ENCODE results near the gene MCM8. TPM values are rescaled to one million over a fixed set of nuclear protein-coding genes. Genes with fewer than 3 reads are reported as not detected.

MCM8 gene
- total and polyA plus RNA-seq, 12 donors = 2.0 to 8.9 (median 6.4) TPM

- peak overlapping the region; percentile 44 to 92 (median 81) for H3K4me3 ChIP-seq
- H3K27ac ChIP-seq = peak overlapping the region; percentile 79 to 94 (median 86)
- peaks cover 0 to 45% (median 23%) of the 10 kb centered on the region in 9 donors for H3K4me1 ChIP-seq
- intact Hi-C loops (cut with DNase I) = no loop called here
- peak in 1 of 2 donors; percentile 8 for DNase-seq
- no peak for TF ChIP-seq CTCF (IDR thresholded peaks at IDR 0.05)
- H3K27me3 ChIP-seq = no peaks in the 10 kb centered on the region
- WGBS, 2 donors = 0% methylated on average over 10 of the region's 10 CpGs
- H3K9me3 ChIP-seq = no peaks in the 10 kb centered on the region
- ATAC-seq = no peak
- H3K36me3 ChIP-seq = peaks cover 0 to 23% (median 16%) of the 10 kb centered on the region in 9 donors
These were observed 56.1 kb downstream of the MCM8 start for GRCh38 chr20:6006603-6006949.

- Histone ChIP-seq H3K27me3 (no peaks in the 10 kb centered on the region), H3K9me3 (no peaks in the 10 kb centered on the region), H3K36me3 (peaks cover 0 to 28% (median 18%) of the 10 kb centered on the region in 9 donors), H3K4me3 (peak overlapping the region; percentile 44 to 92 (median 81)), H3K4me1 (peaks cover 0 to 45% (median 28%) of the 10 kb centered on the region in 9 donors), H3K27ac (peak overlapping the region in 9 of 10 donors; percentile 2 to 94 (median 86))
- DNase-seq (no peak), ATAC-seq (no peak)
- intact Hi-C loops (cut with DNase I) = no loop called here
- 5 to 7% methylated on average over 4 of the region's 4 CpGs for WGBS, 2 donors
- no peak for TF ChIP-seq CTCF (IDR thresholded peaks at IDR 0.05)
These were observed 56.7 kb downstream of the MCM8 start for GRCh38 chr20:6007094-6007528.

GRCh38 chr20:6007529-6008103 lies 57.2 kb downstream of the MCM8 start:
- Histone ChIP-seq H3K27ac (peak overlapping the region in 9 of 10 donors; percentile 2 to 94 (median 85)), H3K27me3 (no peaks in the 10 kb centered on the region), H3K4me3 (peak overlapping the region in 9 of 10 donors; percentile 65 to 92 (median 84)), H3K9me3 (no peaks in the 10 kb centered on the region), H3K4me1 (peaks cover 0 to 45% (median 28%) of the 10 kb centered on the region in 9 donors), H3K36me3 (peaks cover 0 to 33% (median 21%) of the 10 kb centered on the region in 9 donors)
- intact Hi-C loops (cut with DNase I) = loop anchor here in 1 of 10 donors (2.0 kb wide), 1 partner anchor 69 kb away; no protein-coding TSS in a partner anchor
- DNase-seq (no peak), ATAC-seq (no peak)
- TF ChIP-seq CTCF (IDR thresholded peaks at IDR 0.05) = no peak
- 34 to 36% methylated on average over 3 of the region's 3 CpGs for WGBS, 2 donors

GRCh38 chr20:6008254-6008653 lies 57.8 kb downstream of the MCM8 start:
- ATAC-seq = peak in 5 of 8 donors; percentile 28 to 66 (median 36)
- peak; percentile 18 to 22 for DNase-seq
- no peaks in the 10 kb centered on the region for H3K9me3 ChIP-seq
- no peaks in the 10 kb centered on the region for H3K27me3 ChIP-seq
- peak overlapping the region; percentile 2 to 94 (median 84) for H3K27ac ChIP-seq
- peaks cover 0 to 39% (median 28%) of the 10 kb centered on the region in 9 donors for H3K36me3 ChIP-seq
- peaks cover 0 to 45% (median 28%) of the 10 kb centered on the region in 9 donors for H3K4me1 ChIP-seq
- peak overlapping the region in 8 of 10 donors; percentile 65 to 88 (median 81) for H3K4me3 ChIP-seq
- no peak for TF ChIP-seq CTCF (IDR thresholded peaks at IDR 0.05)
- intact Hi-C loops (cut with DNase I) = loop anchor here in 1 of 10 donors (2.0 kb wide), 1 partner anchor 69 kb away; no protein-coding TSS in a partner anchor
- WGBS, 2 donors = 33 to 38% methylated on average over 5 of the region's 5 CpGs

All from heart right ventricle (tissue), 16 donors.